HCT116 (cell line): Measurements from ENCODE around the gene ZNF552. TPM values are rescaled to one million over a fixed set of nuclear protein-coding genes. Genes with fewer than 3 reads are reported as not detected.
A peak's percentile ranks its signal among the peaks of the same experiment; 100 is the strongest.
"Not testable (repeated sequence)": the region's sequence is repeated elsewhere in the genome, so short reads cannot be mapped to it uniquely, and the experiment has no call there.

Source experiments
- ATAC-seq: fragments of 200-7000 bp; cut with Tn5 transposase; 2 replicates; pipeline ENCODE4 v1.9.1; 2020; ENCODE audit warnings: mild to moderate bottlenecking, moderate library complexity
- BruUV-seq: library from RNA; stranded (reverse); fragments of 400-500 nt; replicated peaks from 2 replicates; lab custom pipeline; 2021; lab: Mats Ljungman, UMichigan
- CTCF ChIA-PET: fragments of 300-600 bp; sonication (Branson Sonifier 250); formaldehyde crosslinking; loops from one replicate; lab custom pipeline; 2021; ENCODE audit warnings: antibody characterized with exemption; lab: Charles Lee
- POLR2A ChIA-PET: fragments of 300-600, 350-600 bp; sonication (Branson Sonifier 250); formaldehyde crosslinking; loops from one replicate; lab custom pipeline; 2021; ENCODE audit warnings: antibody characterized with exemption; lab: Charles Lee
- RAD21 ChIA-PET, 2 experiments: fragments of 300-600 bp; sonication (Branson Sonifier 250); formaldehyde crosslinking; loops; one replicate each; lab custom pipeline; 2023; ENCODE audit warnings: low total read pairs in 2 of 2; ENCODE audit not compliant: uncharacterized antibody in 2 of 2, unreplicated experiment in 2 of 2, low non-redundant PET in 1 of 2; lab: Charles Lee
- DNase-seq: peaks from one replicate; pipeline ENCODE4 v3.0.0-alpha.2; 2010; ENCODE audit warnings: low read depth, low spot score
- H2AFZ ChIP-seq: fragments of 200-600 bp; shearing (Covaris generic), sonication (generic); 2 replicates; pipeline ENCODE4 v1.6.1; 2017; ENCODE audit warnings: low read depth, mixed run types, mixed read lengths, antibody characterized with exemption, low read length; ENCODE audit not compliant: poor library complexity, severe bottlenecking
- H3K27ac ChIP-seq: 2 replicates; pipeline ENCODE4 v1.5.1; 2012; ENCODE audit warnings: low read depth, low read length
- H3K27me3 ChIP-seq: fragments of 200-600 bp; sonication (generic); 2 replicates; pipeline ENCODE4 v1.6.1; 2016; ENCODE audit warnings: mixed run types, low read length, mixed read lengths; ENCODE audit not compliant: insufficient read depth
- H3K36me3 ChIP-seq, 2 experiments: fragments of 200-500 bp in 1 of 2; fragments of 200-600 bp in 1 of 2; sonication (Bioruptor generic) in 1 of 2; sonication (generic) in 1 of 2; 2 replicates each; pipeline versions ENCODE4 v1.5.1 to v1.6.1; 2014 to 2016; ENCODE audit warnings: low read length in 2 of 2, inconsistent platforms in 1 of 2, mixed read lengths in 1 of 2, mixed run types in 1 of 2; ENCODE audit not compliant: insufficient read depth in 2 of 2, control insufficient read depth in 1 of 2
- H3K4me1 ChIP-seq, 2 experiments: fragments of 200-600 bp in 1 of 2; sonication (generic) in 1 of 2; 2 replicates each; pipeline versions ENCODE4 v1.5.1 to v1.6.1; 2012 to 2017; ENCODE audit warnings: low read length in 2 of 2, inconsistent platforms in 1 of 2, mild to moderate bottlenecking in 1 of 2, mixed read lengths in 1 of 2, mixed run types in 1 of 2, moderate library complexity in 1 of 2; ENCODE audit not compliant: insufficient read depth in 2 of 2, control insufficient read depth in 1 of 2
- H3K4me2 ChIP-seq: fragments of 200-600 bp; sonication (generic); 2 replicates; pipeline ENCODE4 v1.6.1; 2017; ENCODE audit warnings: mixed run types, low read length, mixed read lengths
- H3K4me3 ChIP-seq, 2 experiments: fragments of 200-600 bp in 1 of 2; sonication (generic) in 1 of 2; replicated peaks in 1 of 2; 2 replicates each; pipeline ENCODE4 v1.5.1; 2011 to 2016; ENCODE audit warnings: low read length in 2 of 2, control low read depth in 1 of 2, low read depth in 1 of 2, mild to moderate bottlenecking in 1 of 2, mixed read lengths in 1 of 2, mixed run types in 1 of 2
- H3K79me2 ChIP-seq: fragments of 200-600 bp; sonication (generic); 2 replicates; pipeline ENCODE4 v1.6.1; 2017; ENCODE audit warnings: mild to moderate bottlenecking, mixed run types, low read length, moderate library complexity, mixed read lengths; ENCODE audit not compliant: insufficient read depth
- H3K9ac ChIP-seq: fragments of 200-600 bp; sonication (generic); 2 replicates; pipeline ENCODE4 v1.6.1; 2016; ENCODE audit warnings: low read length, mixed read lengths
- H3K9me2 ChIP-seq: fragments of 200-600 bp; sonication (generic), shearing (Covaris generic); 2 replicates; pipeline ENCODE4 v1.6.1; 2017; ENCODE audit warnings: mixed run types, mild to moderate bottlenecking, moderate library complexity; ENCODE audit not compliant: insufficient read depth
- H3K9me3 ChIP-seq, 2 experiments: fragments of 200-500 bp in 1 of 2; fragments of 200-600 bp in 1 of 2; sonication (Bioruptor generic) in 1 of 2; sonication (generic) in 1 of 2; 2 replicates each; pipeline ENCODE4 v1.6.1; 2014 to 2017; ENCODE audit warnings: low read length in 2 of 2, mixed read lengths in 2 of 2, inconsistent platforms in 1 of 2, low read depth in 1 of 2, mild to moderate bottlenecking in 1 of 2, mixed run types in 1 of 2, moderate library complexity in 1 of 2; ENCODE audit not compliant: control insufficient read depth in 1 of 2, insufficient read depth in 1 of 2
- H4K20me1 ChIP-seq: fragments of 200-600 bp; sonication (generic), shearing (Covaris generic); 2 replicates; pipeline ENCODE4 v1.6.1; 2017; ENCODE audit warnings: mixed run types, mild to moderate bottlenecking, moderate library complexity; ENCODE audit not compliant: insufficient read depth
- ELF1 ChIP-seq: IDR thresholded peaks from 2 replicates; pipeline ENCODE4 v1.6.1; 2012; ENCODE audit warnings: low read depth, borderline replicate concordance
- EZH2 ChIP-seq: fragments of 200-600 bp; sonication (generic); IDR thresholded peaks from 2 replicates; pipeline ENCODE4 v1.6.1; 2017; ENCODE audit warnings: antibody characterized with exemption, mixed run types
- POLR2AphosphoS5 ChIP-seq: IDR thresholded peaks from 2 replicates; pipeline ENCODE4 v1.6.1; 2011; ENCODE audit warnings: mild to moderate bottlenecking, low read depth, low read length, moderate library complexity
- SIN3A ChIP-seq: IDR thresholded peaks from 2 replicates; pipeline ENCODE4 v1.6.1; 2012; ENCODE audit warnings: low read depth
- SP1 ChIP-seq: IDR thresholded peaks from 2 replicates; pipeline ENCODE4 v1.6.1; 2012; ENCODE audit warnings: low read depth
- intact Hi-C: fragments of 100-400 bp; cut with micrococcal nuclease; formaldehyde crosslinking; loops from 2 replicates; pipeline ENCODE4 v1.10.0; 2022
- total RNA-seq: library from RNA; stranded (reverse); gene quantifications from one replicate; pipeline ENCODE4 v1.2.1, GENCODE V29; 2021; ENCODE audit not compliant: unreplicated experiment
- TF ChIP-seq, protein P1 (sequence below), 3 experiments: fragments of 200-600 bp in 1 of 3; sonication (generic) in 1 of 3; IDR thresholded peaks in 2 of 3; conservative IDR thresholded peaks in 1 of 3; 2 replicates each; pipeline ENCODE4 v1.5.1; 2012 to 2017; ENCODE audit warnings: low read depth in 2 of 3, low read length in 2 of 3, antibody characterized with exemption in 1 of 3, borderline replicate concordance in 1 of 3, control low read depth in 1 of 3, mild to moderate bottlenecking in 1 of 3, mixed read lengths in 1 of 3, mixed run types in 1 of 3, moderate library complexity in 1 of 3; ENCODE audit not compliant: insufficient read depth in 1 of 3
- TF ChIP-seq, protein P2 (sequence below): IDR thresholded peaks from 2 replicates; pipeline ENCODE4 v1.6.1; 2012

Gene ZNF552
- total RNA-seq, 1 experiment from 2014 or later, result 7.1 TPM

DNA sequence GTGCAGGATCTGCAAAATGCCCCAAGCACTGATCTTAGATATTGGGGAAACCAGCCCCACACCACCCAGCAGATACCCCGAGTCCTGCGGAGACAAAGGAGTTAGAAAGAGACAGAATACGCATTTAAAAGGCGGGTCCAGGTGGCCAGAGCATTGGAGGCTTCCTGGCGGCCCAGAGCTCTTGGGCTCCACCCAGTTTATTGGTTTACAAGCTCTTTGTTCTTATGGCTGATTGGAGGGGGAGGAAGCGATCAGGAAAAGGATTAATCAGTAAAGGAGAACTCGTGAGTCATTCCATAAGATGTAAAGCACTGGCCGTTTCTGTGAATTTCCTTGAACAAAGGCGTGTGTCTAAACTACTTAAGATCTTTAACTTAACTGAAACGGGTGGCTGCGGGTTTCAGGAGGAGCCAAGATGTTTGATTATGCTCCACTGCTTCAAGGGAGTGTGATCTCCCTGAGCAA, 35.9 kb upstream of the ZNF552 start:
- H3K9me2 ChIP-seq, result no peaks in the 10 kb centered on the region
- H3K36me3 ChIP-seq, result peaks cover 0 to under 1% of the 10 kb centered on the region in 2 experiments; a peak in 2 of 4 replicates
- H3K27me3 ChIP-seq, result no peaks in the 10 kb centered on the region
- peak overlapping the region; percentile 81 to 85 for H3K4me3 ChIP-seq
- BruUV-seq, result no TSS peak
- H3K27ac ChIP-seq, result no peak overlapping the region; the same call in 1 of the 2 replicates
- peak overlapping the region; percentile 83 for H3K4me2 ChIP-seq
- peaks cover 77% of the 10 kb centered on the region for H3K79me2 ChIP-seq
- no peak for TF ChIP-seq ELF1
- TF ChIP-seq, protein P1, sequence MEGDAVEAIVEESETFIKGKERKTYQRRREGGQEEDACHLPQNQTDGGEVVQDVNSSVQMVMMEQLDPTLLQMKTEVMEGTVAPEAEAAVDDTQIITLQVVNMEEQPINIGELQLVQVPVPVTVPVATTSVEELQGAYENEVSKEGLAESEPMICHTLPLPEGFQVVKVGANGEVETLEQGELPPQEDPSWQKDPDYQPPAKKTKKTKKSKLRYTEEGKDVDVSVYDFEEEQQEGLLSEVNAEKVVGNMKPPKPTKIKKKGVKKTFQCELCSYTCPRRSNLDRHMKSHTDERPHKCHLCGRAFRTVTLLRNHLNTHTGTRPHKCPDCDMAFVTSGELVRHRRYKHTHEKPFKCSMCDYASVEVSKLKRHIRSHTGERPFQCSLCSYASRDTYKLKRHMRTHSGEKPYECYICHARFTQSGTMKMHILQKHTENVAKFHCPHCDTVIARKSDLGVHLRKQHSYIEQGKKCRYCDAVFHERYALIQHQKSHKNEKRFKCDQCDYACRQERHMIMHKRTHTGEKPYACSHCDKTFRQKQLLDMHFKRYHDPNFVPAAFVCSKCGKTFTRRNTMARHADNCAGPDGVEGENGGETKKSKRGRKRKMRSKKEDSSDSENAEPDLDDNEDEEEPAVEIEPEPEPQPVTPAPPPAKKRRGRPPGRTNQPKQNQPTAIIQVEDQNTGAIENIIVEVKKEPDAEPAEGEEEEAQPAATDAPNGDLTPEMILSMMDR (IDR thresholded peaks at IDR 0.05 in 2 of 3, conservative IDR thresholded peaks at IDR 0.05 in 1 of 3; ENCODE audit: borderline replicate concordance in 1 of 3, insufficient read depth in 1 of 3, low read depth in 2 of 3, low read length in 2 of 3), result no peak
- no peak for TF ChIP-seq SIN3A
- TF ChIP-seq POLR2AphosphoS5, result no peak
- TF ChIP-seq EZH2, result no peak
- H3K9ac ChIP-seq, result peak overlapping the region; percentile 88
- ChIA-PET RAD21 (no interaction called here), CTCF (no interaction called here), POLR2A (no interaction called here)
- H4K20me1 ChIP-seq, result peaks cover 3% of the 10 kb centered on the region; the same call in 1 of the 2 replicates
- intact Hi-C loops, result no loop called here
- DNase-seq (no peak), ATAC-seq (no peak)
- H2AFZ ChIP-seq, result no peak overlapping the region
- no peaks in the 10 kb centered on the region for H3K9me3 ChIP-seq
- peaks cover 2 to 7% of the 10 kb centered on the region in 2 experiments; a peak in 2 of 4 replicates for H3K4me1 ChIP-seq

DNA sequence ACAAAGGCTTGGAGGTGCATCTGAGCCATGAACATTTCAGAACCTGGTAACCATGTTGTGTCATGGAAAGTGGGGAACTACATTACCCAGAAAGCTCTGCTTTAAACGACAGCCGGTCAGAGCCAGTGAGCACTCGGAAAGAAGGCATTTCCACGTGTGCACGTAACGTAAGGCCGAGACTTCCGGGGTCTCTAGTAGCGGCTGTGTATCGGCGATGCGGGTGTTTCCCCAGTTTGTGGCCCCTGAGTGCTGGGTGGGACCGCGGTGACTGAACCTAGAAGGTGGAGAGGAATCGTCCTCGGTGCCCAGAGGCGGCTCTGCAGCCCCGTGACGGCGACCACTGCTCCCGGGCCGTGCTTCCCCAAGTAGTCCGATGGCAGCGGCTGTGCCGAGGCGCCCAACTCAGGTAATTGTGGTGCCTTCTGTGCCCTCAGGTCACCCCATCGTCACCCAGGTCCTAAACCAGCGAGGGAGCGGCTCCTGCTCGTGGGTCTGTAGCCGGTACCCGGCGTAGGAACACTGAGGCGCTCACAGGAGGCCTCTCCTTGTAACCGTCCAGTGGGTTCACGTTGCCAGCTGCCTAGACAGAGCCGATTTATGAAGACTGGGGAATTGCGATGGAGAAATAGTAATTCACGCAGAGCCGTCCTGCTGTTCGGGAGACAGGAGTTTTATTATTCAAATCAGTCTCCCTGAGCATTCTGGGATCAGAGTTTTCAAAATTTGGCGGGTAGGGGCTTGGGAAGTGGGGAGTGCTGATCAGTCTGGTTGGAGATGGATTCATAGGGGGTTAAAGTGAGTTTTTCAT, 35.2 kb upstream of the ZNF552 start, which contains the start of gene ZNF587:
Gene ZNF587 (plus strand): TSS at position 194 of the 808 bp plus-strand sequence. CDS start 180 bp downstream, at position 374.
- H3K9ac ChIP-seq, result peak within 1 kb of the TSS; percentile 88
- RAD21 ChIA-PET, H3K27me3 ChIP-seq, H3K4me1 ChIP-seq, H4K20me1 ChIP-seq, H3K9me3 ChIP-seq, intact Hi-C loops, CTCF ChIA-PET, POLR2A ChIA-PET, H3K36me3 ChIP-seq, H3K9me2 ChIP-seq, H2AFZ ChIP-seq: not testable (repeated sequence)
- BruUV-seq, result TSS peak; percentile 78
- H3K27ac ChIP-seq, result peak within 1 kb of the TSS; percentile 39; the same call in 1 of the 2 replicates
- peak; percentile 64 for DNase-seq
- ATAC-seq, result peak; percentile 99
- peak within 1 kb of the TSS; percentile 81 to 85 for H3K4me3 ChIP-seq
- peak within 1 kb of the TSS; percentile 83 for H3K4me2 ChIP-seq
- H3K79me2 ChIP-seq, result peaks cover 77% of the 10 kb centered on the region
- TF ChIP-seq ELF1, result peak; percentile 72
- TF ChIP-seq, protein P2, sequence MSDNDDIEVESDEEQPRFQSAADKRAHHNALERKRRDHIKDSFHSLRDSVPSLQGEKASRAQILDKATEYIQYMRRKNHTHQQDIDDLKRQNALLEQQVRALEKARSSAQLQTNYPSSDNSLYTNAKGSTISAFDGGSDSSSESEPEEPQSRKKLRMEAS, result peak; percentile 48; the same call in 1 of the 2 replicates
- TF ChIP-seq POLR2AphosphoS5, result peak; percentile 61; the same call in 1 of the 2 replicates
- peak; percentile 75 for TF ChIP-seq SP1

DNA sequence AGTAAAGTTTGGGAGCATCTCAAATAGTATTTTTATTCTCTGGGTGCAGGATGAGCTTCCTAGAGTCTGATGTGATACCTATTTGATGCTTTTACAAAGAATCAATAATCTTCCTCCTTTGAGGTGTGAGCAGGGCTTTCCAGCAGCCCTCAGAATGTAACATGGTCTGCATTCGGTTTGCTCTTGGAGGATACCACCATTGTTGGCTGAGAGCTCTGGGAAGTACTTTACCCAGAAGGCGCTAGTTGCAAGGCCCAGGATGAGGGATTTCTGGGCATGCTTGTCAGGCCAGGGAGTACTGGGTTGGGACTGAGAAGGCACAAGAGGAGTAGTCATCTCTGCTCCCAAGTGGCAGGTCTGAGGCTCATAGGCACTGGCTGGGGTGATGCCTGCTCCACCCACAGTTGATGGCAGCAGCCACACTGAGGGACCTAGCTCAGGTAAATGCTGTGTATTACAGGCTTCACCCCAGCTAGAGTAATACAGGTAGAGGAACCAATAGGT, 34.5 kb upstream of the ZNF552 start:
- intact Hi-C loops, H3K27me3 ChIP-seq, H3K9me3 ChIP-seq, RAD21 ChIA-PET, H3K9me2 ChIP-seq, H2AFZ ChIP-seq, H3K36me3 ChIP-seq, DNase-seq, POLR2A ChIA-PET, BruUV-seq, H3K4me1 ChIP-seq, CTCF ChIA-PET, H4K20me1 ChIP-seq, H3K27ac ChIP-seq: not testable (repeated sequence)
- ATAC-seq, result peak; percentile 68
- peak overlapping the region; percentile 81 to 85; a peak in 3 of 4 replicates for H3K4me3 ChIP-seq
- peak overlapping the region; percentile 83 for H3K4me2 ChIP-seq
- H3K9ac ChIP-seq, result peak overlapping the region; percentile 88; the same call in 1 of the 2 replicates
- H3K79me2 ChIP-seq, result peaks cover 79% of the 10 kb centered on the region
